DMS53 treated with DMSO at 0.1 percent for 48 hours (cell line): Measurements from ENCODE around the gene MOSMO.

ENCODE experiments used
- DNase-seq: peaks from one replicate; lab custom pipeline; 2025; ENCODE audit not compliant: unreplicated experiment; lab: John Stamatoyannopoulos, UW

The MOSMO gene

DNA sequence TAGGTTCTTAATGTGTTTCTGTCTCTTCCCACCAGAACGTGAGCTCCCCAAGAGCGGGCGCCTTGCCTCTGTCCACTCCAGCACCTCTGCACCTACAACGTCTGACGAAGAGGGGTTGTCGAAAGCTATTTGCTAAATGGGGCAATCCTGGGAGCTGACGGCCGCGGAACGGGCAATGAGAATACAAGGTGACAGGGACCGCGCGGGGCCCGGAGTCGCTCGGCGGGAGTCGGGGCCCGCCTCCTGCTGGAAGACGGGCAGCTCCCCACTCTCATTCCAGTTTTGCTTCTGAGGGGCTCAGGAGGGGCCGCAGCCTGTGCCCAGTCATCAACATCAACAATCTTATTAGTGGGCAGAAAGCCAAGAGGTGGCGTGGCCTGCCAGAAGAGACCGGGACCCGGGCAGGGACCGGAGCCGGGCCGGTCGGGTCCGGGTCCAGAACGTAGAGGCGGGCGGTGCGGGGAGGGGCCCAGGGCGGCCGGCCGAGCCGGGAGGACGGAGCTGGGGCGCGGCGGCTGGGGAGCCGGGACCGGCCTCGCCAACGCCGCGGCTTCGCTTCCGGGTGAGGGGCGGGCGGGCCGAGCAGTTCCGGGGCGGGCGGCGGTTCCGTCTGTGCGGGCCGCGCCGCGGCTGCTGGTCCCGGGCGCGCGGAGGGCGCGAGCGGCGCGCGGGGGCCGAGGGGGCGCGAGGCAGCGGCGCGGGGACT is at the start of gene MOSMO:
MOSMO (plus strand) TSS at position 603 of the 706 bp plus-strand sequence. CDS start 191 bp downstream, outside the sequence.
- DNase-seq: peak; percentile 8

DNA sequence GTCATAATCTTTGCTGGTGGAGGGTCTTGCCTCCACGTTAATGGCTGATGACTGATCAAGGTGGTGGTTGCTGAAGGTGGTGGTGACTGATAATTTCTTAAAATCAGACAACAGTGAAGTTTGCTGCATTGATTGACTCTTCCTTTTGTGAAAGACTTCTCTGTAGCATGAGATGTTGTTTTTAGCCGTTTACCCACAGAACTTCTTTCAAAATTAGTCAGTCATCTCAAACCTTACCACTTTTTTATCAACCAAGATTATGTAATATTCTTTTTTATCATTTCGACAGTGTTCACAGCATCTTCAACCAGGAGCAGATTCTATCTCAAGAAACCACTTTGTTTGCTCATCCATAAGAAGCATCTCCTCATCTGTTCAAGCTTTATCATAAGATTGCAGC is 48.9 kb upstream of the MOSMO start:
- no peak for DNase-seq

DNA sequence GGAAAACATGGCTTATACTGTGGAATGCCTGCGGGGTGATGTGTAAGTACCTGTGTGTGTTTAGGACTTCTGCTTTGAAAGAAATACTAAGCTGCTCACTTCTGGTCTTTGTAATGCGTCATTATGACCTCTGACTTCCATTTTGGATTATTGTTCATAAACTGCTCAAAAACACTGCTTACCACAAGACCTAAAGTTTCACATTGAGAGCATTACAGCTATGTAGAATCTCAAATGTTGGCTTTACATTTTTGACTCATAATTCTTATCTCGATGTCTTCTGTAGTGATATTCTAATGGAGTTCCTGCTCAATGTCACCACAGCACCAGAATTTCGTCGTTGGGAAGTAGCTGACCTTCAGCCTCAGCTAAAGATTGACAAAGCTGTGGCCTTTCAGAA is 45.4 kb upstream of the MOSMO start:
- no peak for DNase-seq

DNA sequence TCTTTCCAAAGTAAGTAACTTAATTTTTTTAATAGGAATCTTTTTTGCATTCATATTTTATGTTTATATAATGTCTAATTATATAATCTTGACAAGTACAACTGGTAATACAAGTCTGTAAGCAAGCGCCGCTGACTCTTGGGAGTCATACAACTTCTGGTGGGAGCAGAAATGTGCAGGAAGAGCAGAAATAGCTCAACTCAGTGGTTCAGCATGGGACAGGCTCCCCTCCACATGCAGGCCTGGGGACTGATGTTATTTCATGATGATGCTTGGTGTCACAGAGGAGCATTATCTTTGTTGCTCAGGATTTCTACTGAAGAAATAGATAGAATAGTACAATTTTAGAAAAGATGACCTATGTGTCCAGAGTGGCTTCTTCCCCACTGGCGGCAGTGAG is 44.0 kb upstream of the MOSMO start:
- DNase-seq: no peak

DNA sequence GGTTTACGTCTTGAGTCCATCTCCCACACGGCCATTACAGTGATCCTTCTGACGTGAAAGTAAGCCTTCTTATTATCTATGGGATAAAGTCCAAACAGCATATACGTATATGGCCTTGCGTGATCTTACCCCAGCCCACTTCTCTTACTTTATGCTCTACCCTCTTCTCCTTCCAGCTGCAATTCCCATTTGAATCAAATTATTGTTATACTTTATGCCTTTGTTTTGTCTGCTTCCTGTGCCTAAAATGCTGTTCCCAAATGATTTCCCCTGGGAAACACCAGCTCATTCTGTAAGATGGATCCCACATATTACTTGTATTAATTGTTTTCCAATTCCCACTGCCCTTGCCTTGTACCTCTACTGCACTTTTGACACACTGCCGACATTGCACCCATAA is 43.6 kb upstream of the MOSMO start:
- no peak for DNase-seq

DNA sequence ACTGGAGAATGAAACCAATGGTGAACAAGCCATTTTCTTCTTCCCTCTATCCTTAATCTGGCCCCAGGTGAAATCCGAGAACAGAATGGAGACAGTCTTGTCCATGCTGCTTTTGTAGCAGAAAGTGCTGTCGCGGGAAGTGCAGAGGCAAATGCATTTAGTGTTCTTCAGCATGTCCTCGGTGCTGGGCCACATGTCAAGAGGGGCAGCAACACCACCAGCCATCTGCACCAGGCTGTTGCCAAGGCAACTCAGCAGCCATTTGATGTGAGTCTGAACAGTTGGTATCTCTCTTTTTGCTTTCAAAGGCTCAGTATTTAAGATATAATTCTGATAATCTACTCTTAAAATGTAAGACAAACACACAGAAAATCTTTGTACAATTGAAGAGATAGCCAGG is 36.1 kb upstream of the MOSMO start:
- DNase-seq: no peak

DNA sequence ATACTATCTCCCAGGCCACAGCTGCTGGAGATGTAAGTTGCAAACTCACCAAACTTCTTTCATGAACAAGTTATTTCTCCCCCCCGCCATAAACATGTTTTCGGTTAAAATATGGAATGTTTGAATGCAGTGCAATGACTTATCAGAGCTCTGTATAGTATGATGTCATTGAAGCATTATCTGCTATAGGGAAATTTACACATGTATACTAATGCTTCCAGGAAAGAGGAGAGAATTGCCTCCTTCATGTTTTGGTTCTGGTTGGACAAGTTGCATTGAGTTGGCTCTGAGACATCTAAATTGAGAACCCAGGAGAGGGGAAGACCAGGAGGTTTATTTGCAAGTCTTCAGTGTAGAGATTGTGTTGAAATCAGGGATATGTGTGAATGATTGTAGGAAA is 34.0 kb upstream of the MOSMO start:
- DNase-seq: no peak

DNA sequence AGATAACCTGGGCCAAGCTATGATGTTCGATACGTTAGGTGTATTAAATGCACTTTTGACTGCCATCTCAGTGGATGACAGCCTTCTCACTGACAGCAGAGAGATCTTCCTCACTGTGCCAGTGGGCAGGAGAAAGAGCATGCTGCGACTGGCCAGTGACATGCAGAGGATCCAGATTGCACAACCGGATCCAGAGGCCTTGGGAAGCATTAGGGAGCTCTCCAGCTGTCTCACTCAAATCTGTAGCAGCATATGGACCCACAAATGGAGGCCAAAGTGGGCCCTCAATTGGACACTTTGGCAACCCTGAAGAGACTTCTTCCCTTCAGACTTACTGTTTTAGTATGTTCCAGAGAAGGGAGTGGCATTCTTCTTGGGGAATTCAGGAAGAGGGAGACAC is 27.9 kb upstream of the MOSMO start:
- no peak for DNase-seq

DNA sequence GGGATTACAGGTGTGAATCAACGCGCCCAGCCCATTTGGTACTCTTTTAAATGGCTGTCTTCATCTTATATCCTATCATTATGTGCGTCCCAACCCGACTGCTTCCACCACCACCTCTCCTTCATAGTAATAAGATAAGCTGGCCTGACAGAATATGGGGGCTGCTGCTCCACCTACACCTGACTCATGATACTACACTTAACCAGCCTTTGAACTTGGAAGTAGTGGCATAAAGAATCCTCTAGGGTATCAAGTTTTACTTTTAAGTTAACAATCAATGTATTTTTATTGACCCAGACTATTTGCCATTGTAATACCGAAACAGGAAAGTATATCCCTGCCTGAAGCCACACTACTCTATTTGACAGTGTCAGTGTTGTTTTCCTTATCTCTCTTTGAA is 25.8 kb upstream of the MOSMO start:
- no peak for DNase-seq

DNA sequence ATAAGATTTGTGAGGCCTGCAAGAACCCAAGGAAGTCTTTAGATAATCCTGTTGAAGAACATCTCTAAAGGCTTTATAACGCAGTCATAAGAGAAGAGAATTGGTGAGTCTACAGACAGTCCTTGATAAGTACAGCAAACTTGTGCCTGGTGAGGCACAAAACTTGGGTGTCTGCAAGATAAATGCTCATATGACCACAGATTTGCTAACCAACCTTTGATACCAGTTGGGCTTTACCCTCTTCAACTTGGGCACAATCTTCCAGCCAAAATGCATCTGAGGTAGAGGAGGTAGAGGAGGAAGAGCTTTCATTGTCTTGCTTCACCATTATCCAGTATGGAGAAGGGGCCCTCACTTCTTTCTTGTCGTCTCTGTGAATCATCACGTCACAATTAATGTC is 23.8 kb upstream of the MOSMO start:
- DNase-seq: no peak

DNA sequence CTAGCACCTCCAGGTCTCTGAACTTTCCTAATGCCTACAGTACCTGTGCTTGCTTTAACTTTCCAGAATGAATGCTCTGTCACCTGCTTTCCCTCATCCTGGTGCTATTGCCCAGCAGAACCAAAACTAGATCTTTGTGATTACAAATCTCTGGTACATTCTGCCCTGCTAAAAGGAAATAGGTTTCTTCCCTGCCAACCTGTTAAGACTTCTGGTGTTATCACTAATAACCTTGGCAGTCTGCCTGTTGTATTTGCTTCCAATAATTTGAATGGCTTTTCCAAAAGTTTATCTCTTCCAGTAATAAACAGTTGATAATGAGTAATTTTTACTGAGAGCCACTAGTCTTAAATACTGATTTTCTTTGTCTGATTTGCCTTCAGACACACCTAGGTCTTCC is 22.4 kb upstream of the MOSMO start:
- no peak for DNase-seq

DNA sequence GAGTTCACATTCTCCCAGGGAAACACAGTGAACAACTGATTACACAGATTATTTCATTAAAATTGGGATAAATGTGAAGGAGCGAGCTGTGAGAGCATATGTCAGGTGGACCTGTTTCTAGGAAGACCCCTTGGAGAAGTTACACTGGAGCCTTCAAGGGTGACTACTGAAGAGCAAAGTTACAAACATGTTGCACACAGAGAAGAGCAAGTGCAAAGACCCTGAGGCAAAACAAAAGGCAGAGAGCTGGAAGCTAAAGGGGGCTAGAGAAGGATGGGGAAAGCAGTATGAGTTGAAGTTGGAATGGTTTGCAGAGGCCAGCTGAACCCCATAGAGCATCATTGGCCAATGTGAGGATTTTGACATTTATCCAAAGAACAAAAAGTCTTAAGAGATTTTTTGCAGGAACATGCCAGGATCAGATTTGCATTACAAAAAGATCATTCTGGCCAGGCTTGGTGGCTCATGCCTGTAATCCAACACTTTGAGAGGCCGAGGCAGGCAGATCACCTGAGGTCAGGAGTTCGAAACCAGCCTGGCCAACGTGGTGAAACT is 21.1 kb upstream of the MOSMO start:
- no peak for DNase-seq

DNA sequence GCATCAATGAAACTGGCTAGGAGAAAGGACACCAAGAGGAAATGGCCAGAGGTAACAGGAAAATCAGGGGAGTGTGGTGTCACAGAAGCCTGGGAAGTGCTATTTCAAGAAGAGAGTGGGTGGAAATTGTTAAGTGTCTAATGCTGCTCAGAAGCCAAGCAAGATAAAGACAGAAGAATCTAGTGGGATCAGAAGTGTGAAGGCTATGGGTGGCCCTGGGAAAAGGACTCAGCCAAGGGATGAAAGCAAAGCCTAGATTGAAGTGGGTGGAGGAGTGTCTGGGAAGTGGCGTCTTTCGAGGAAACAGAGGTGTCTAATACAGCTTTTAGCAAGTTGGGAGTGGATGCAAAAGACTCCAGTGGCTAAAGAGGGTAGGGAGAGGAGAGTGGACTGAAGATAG is 20.4 kb upstream of the MOSMO start:
- no peak for DNase-seq

DNA sequence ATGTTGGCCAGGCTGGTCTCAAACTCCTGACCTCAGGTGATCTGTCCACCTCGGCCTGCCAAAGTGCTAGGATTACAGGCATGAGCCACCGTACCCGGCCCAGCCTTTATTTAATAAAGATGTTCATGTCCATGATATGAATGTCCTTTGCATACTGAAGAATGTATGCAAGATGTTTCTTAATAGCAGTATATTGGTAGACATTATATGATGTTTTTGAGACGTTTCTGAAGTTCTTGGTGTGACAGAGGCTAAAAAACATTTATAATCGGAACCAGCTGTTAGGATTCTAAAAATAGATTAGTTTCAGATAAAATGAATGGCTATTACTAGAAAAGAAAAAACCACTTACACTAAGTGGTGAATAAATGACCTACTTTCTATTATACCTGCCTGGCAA is 18.8 kb upstream of the MOSMO start:
- DNase-seq: no peak

DNA sequence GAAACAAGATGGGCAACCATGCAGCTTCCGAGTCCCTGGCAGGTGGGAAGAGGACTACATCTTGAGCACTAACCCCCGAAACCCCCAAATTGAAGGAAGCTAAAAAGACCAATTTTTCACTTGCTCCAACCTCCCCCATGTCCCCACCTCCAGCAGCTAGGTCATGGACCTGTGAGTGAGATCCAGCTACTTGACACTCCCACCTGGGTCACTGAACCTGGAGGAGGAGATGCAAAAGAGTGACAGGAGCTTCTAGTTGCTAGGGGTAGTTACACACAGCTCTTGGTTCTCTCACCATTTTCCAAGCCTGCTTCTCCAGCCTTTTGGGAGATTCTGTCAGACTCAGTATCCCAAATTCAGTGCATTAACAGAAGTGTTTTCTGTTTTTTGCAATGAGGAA is 18.2 kb upstream of the MOSMO start:
- DNase-seq: no peak

DNA sequence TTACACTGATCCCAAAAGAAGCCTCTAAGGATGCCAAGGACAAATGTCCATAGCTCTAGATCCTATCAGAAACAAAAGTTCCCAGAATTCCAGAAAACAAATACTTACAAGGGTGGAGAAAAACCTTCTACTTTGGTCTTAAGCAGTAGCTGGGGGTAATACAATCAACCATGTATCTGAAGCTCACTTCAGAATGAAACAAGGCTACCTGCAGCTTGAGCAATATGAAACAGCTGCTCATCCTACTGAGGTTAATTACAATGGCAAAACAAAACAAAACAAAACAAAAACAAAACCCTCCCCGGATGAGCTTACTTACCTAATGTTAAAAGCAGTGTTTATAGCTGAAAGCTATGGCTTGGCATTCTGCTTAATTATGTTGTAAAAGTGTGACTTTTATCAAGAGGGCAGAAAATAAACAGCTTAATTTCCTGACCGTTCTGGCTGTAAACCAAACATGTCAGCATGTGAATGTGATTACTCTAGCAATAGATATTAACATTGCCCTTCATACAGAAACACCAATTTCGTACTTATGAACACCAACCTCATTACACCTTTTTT is 17.4 kb upstream of the MOSMO start:
- no peak for DNase-seq

DNA sequence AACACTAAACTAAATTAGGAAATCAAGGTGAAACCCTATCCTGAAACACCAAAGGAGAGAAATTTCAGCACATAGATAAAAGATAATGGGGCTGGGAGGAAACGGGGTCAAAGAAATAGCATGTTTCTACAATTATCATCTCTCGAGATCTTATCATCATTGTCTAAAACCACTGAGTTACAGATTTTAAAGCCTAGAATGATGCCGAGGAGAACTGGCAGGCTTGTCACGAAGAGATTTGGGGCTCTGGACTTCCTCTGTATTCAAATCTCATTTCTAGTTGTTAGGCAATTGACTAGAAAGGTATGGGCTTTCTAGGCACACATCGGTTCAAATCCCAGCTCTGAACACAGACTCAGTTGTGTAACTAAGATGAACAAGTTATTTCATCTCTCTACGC is 16.3 kb upstream of the MOSMO start:
- DNase-seq: no peak

DNA sequence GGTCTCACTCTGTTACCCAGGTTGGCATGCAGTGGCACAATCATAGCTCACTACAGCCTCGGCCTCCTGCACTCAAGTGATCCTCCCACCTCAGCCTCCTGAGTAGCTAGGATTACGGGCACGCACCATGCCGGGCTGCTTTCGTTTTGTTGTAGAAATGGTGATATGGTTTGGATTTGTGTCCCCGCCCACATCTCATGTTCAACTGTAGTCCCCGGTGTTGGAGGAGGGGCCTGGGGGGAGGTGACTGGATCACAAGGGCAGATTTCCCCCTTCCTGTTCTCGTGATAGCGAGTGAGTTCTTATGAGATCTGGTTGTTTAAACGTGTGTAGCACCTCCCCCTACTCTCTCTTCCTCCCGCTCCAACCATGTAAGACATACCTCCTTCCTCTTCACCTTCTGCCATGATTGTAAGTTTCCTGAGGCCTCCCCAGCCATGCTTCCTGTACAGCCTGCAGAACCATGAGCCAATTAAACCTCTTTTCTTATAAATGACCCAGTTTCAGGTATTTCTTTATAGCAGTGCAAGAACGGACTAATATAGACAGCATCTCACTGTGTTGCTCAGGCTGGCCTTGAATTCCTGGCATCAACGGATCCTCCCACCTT is 12.9 kb upstream of the MOSMO start:
- no peak for DNase-seq

DNA sequence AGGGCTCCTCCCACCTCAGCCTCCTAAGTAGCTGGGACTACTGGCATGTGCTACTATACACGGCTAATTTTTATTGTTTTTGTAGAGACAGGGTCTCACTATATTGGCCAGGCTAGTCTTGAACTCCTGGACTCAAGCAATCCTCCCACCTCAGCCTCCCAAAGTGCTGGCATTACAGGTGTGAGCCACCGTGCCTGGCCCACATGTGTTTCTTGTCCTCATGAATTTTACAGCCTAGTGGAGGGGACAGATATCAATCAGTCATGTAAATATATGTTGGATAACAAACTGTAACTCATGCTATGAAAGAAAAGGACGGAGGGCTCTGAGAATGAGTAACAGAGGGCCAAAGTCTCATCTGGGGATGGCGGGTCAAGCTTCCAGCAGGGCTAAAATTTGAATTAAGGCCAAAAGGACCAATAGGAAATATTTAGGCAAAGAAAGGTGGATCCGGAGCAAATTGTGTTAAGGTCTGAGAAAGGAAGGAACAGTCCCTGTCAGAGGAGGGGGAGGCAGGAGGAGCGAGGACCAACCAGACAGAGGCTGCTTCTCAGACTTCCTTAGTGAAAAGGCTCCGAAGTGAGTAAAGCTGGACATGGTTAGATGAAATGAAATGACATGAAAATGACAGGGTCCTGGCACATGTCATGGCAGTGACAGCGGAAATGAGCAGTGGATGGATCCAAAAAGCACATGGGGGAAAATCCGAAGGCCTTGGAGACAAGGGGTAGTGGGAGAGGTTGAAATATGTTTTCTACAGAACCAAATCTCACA is 10.8 kb upstream of the MOSMO start:
- DNase-seq: no peak

DNA sequence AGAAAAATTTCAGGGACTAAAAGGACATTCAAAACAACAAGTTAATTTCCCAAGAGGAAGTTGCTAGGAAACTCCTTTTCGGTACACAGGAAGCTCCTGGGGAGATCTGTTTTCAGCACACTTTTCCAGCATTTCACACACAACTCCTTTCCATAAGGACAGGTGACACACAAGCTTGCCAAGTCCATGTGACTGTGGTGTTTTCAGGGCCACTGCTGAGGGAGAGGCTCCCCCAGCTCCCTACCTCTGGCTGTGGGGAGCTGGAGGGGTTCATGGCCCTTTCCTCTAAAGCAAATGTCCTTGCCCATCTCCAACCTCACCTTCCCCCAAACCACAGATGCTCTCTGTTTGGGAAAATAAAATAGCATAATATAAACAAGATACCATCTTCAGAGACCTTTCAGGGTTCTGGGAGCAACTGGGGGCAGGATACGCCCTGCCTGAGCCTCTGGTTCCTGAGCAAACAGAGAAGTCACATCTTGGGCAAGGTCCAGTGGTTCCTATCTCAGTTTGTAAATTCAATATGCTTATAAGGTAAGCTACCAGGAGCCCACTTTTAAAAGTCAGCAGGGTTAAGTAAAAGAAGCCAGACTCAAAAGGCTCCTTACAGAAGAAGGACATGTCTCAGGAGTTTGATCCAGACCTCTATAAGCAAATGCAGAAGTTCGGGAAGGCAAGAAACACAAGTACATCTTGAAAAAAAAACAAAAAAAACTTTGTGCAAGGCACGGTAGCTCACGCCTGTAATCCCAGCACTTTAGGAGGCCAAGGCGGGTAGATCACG is 10.0 kb upstream of the MOSMO start:
- no peak for DNase-seq

DNA sequence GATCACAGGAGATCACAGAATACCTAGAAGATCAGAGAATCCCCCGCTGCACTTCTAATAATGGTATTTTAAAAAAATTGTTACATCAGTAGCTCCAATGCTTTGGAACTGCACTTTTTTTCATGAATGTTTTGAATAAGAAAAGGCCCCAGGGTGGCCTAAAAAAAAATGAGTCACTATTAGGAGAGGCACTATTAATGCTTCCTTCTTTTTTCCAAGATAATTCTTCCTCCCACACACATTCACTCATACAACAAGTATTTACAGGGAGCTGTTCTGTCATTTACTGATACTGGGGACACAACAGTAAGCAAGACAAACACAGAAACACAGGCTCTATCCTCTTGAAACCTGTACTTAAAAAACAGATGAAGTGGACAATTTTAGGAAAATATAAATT is 6.3 kb upstream of the MOSMO start:
- no peak for DNase-seq
